Activated effector memory CD4-positive, alpha-beta T cell treated with Interleukin-2 at 50 U/mL for 16 hours (primary cell): ENCODE measurements around the gene SLC25A25.
A peak's percentile ranks its signal among the peaks of the same experiment; 100 is the strongest.
"Not testable (repeated sequence)": the region's sequence is repeated elsewhere in the genome, so short reads cannot be mapped to it uniquely, and the experiment has no call there.

Experiments used
- DNase-seq: peaks from one replicate; pipeline ENCODE4 v3.0.0-alpha.2; 2020

The SLC25A25 gene

DNA sequence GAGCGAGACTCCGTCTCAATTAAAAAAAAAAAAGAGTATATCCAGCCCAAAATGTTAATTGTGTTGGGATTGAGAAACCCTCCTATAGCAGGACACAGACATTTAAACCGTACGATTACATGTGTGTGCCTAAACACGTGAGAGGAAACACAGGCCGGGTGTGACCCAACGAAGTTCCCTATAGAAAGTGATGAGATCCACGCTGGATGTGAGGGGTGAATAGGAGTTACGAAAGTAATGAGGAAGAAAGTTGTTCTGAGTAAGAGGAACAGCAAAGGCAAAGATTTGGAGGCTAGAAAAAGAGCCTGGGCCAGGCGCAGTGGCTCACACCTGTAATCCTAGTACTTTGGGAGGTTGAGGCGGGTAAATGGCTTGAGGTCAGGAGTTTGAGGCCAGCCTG lies 14.5 kb upstream of the SLC25A25 start:
- DNase-seq: no peak

GRCh38 chr9:128054087-128054486 lies 13.9 kb upstream of the SLC25A25 start:
- DNase-seq: no peak

DNA sequence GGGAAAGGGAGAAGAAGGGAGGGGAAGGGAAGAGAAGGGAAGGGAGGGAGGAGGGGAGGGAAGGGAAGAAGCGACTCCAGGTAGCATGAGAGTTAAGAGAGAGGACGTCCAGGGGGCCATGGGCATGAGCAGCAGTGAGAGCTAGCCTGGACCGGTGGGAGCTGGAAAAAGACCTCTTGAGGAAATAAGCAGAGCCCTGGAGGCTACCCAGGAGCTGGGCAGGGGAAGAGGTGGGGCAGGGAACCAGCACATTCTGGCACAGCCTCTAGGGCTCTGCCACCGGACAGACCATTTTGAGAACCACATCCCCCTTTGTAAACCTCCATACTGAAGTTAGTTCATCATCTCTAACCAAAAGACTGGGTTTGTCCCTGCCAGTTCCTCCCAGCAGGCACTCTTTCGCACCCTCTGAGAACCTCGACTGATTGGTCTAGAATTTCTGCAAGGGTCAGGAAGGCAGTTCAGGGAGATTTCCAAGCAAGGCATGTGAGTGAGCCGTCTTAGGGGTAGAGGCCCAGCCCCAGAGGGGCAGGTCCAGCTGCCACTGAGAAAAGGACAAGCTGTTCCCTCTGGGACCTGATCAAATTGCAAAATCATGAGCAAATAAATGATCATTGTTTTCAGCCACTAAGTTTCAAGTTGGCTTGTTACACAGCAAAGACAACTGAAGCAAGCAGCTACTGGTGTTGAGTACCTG lies 12.5 kb upstream of the SLC25A25 start:
- no peak for DNase-seq

DNA sequence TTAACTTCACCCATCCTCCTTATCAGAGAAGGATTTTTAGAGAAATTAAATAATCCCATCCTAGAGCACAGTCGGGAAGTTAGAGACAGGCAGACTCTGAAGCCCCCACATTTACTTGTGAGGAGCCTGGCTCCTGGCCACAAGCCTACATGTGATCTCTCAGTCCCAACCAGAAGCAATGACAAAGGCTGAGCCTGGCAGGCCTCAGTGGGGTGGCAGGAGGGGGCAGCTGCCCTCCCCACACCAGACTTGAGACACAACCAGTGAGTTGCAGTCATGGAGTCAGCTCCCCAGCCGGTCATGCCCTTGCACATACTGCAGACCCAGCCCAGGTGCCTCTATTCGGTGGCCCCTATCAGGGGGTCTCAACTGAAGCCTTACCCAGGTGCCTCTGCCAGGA lies 11.9 kb upstream of the SLC25A25 start:
- no peak for DNase-seq

GRCh38 chr9:128056887-128057723 lies 10.9 kb upstream of the SLC25A25 start:
- no peak for DNase-seq

GRCh38 chr9:128057724-128058409 lies 10.2 kb upstream of the SLC25A25 start:
- DNase-seq: no peak

DNA sequence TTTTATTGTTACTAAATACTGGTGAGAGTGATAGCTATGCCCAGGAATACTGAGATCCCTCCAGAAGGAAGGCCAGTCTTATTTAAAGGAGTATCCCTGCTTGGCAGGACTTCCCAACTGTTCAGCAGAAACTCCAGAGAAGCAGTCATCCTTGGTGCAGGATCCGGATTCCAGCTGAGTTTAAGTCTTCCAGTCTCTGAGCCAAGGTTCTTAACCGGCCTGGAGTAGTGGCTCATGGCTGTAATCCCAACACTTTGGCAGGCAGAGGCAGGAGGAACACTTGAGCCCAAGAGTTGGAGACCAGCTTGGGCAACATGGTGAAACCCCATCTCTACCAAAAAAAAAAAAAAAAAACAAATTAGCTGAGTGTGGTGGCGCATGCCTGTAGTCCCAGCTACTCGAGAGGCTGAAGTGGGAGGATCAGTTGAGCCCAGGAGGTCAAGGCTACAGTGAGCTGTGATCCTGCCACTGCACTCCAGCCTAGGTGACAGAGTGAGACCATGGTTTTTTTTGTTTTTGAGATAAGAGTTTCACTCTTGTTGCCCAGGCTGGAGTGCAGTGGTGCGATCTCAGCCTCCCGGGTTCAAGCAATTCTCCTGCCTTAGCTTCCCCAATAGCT lies 8.6 kb upstream of the SLC25A25 start:
- DNase-seq: no peak

GRCh38 chr9:128061275-128061960 lies 6.6 kb upstream of the SLC25A25 start:
- DNase-seq: no peak

DNA sequence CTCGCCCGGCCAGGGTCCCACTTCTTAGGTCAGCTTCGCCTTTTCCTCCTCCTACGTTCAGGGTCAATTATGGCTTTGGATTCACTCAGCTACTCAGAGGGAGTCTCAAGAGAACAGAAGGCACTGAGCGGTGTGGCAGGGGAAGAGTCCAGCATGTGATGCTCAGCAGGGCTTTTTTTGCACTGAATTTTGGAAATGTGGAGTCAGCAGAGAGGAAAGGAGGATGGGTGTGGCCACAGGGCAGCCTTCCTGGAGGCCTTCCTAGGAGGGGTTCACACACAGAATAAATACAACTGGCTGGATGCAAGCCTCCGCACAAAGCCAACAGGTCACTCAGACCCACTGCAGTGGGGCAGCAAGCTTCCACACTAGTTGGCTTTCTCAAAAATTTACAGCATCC lies 5.8 kb upstream of the SLC25A25 start:
- no peak for DNase-seq

DNA sequence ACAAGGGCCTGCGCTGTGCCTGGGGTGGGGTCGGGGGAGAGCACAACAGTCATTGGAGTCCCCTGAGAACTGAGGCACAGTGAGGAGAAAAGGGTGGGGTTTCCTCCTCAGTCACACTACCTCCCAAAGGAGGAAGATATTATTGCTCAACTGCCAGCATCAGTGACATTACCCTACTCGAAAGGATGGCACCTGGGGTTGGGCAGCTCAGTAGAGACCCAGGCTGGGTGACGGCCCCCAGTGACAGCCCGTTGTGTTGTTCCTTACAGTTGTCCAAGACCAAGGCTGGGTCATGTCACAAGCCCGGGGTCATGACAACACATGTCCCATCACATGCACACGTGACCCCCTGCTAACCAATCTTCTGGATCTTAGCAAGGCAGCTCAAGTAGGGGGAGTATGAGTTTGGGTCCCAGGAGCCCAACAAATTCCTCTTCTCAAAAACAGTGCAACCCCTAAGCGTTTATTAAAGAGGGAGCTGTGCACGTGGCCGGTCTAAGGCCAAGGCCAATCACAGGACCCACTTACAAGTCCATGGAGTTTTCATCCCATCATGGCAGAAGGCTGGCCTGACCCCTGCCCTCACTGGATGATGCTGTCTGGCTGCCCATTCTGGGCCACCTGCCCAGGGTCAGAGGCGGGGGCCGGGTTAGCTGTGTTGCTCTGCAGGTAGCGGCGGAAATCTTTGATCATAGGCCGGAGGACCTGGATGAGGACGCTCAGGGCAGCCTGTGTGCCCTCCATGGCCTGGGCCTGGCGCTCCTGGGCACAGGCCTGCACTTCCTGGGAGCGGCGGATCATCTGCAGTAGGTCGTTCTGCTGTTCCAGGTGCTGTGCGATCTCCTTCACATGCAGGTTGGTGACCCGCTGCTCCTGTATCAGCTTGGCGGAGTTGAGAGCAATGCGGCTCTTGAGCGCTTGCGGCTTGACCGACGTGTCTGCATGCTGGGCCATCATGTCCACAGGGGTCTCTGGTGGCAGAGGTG lies 4.9 kb upstream of the SLC25A25 start:
- DNase-seq: no peak

- DNase-seq: no peak
These were observed 1.9 kb upstream of the SLC25A25 start for GRCh38 chr9:128065907-128066712.

- peak; percentile 92 for DNase-seq
These were observed 1.1 kb upstream of the SLC25A25 start, which contains the start of gene NAIF1 for GRCh38 chr9:128066713-128067644. Gene NAIF1, minus strand, starts transcription at chr9:128067320. Its CDS starts 219 bp downstream, at chr9:128067101.

- no peak for DNase-seq
These were observed 564 bp downstream of the SLC25A25 start for GRCh38 chr9:128068386-128069205.

DNA sequence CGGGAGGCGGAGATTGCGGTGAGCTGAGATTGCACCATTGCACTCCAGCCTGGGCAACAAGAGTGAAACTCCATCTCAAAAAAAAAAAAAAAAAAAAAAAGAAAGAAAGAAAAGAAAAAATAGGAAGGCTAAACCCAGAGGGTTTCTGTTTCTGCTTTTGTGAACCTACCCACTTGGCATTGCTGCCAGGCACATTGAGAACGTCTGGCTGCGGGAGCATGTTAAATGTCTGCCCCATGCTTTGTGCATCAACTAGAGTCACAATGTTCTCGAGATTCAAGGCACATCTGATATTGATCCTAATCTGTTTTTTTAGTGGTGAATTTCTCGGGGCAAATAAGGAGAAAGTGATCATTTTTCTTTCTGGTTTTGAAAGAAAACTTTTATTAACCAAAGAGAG lies 2.8 kb downstream of the SLC25A25 start:
- no peak for DNase-seq

GRCh38 chr9:128071475-128071874 lies 3.4 kb downstream of the SLC25A25 start:
- not testable (repeated sequence) for DNase-seq

DNA sequence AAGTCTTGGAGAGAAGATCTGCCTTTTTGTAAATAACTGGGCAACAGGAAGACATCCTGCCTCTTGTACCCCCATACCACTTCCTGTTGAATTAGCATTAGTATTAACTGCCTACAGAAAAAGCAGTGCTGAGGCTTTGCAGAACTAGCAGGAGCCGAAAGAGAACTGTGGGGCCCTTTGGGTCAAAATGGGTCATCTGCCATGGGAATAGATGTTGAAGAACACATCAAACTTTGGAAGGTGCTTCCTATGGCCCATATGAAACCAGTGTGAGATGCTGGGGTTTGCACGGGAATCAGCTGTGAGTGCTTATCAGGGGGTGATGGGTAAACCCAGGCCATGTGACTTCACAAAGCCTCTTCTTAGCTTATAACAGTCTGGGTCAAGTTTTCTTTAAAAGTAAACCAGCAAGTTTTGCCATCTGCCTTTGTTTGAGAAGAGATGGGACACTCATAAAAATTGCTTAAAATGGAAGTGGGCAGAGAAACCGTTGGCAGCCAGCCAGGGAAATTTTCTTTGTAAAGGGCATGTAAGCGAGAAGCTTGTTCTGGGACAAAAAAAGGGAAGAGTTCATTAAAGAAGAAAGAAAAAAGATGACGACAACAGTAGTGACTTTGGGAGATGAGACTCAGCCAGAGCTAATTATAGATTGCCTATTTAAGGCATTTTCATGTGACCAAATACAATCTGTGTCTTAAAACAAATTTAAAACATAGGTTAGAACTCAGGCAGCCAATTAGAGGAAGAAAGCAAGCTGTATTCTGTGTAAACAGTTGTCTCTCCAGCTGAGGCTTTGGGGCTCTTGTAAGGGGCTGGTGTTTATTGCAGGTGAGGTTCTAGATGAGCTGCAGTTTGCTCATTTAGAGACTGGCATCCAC lies 4.4 kb downstream of the SLC25A25 start:
- DNase-seq: peak; percentile 9

DNA sequence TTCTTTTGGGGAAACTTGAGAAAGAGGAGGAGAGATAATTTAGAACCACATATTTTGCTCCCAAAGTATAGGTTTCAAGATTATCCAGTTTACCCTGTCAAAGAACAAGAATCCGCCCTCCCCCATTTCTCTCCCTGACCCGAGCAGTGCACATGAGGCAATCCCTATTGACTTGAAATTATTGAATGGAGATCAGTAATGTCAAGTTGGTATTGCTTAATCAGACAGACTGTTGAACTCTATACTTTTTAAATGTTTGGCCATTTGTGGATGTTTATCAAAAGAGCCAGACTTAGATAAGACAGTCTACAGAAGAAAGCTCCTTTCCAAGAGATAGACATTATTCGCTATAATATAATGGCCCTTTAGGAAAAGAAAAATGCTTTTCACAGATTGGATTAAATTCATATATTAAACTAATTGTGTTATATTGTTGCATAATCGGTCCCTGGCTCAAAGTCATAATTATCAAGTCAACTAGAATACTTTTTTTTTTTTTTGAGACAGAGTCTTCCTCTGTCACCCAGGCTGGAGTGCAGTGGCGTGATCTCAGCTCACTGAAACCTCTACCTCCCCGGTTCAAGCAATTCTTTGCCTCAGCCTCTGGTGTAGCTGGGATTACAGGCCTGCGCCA lies 5.3 kb downstream of the SLC25A25 start:
- DNase-seq: no peak
